ENCODE results near the gene WASF3. TPM values are rescaled to one million over a fixed set of nuclear protein-coding genes. Genes with fewer than 3 reads are reported as not detected.
A peak's percentile ranks its signal among the peaks of the same experiment; 100 is the strongest.

The WASF3 gene
- total RNA-seq, 4 donors from 2014 or later, result 0.75 to 4.9 (median 2.3) TPM

GRCh38 chr13:26623125-26623524 lies 65.6 kb downstream of the WASF3 start:
- intact Hi-C loops (cut with DNase I; ENCODE audit: low total_unique reads), result no loop called here
- H3K4me1 ChIP-seq, result peaks cover 0 to 20% (median 4%) of the 10 kb centered on the region in 4 donors
- no peaks in the 10 kb centered on the region for H3K27me3 ChIP-seq
- TF ChIP-seq POLR2AphosphoS5 (IDR thresholded peaks at IDR 0.05) (no peak), EP300 (IDR thresholded peaks at IDR 0.05; ENCODE audit: low read depth) (no peak), POLR2A (IDR thresholded peaks at IDR 0.05) (no peak), CTCF (IDR thresholded peaks at IDR 0.05) (no peak)
- WGBS, 2 donors (ENCODE audit: low coverage in 1 of 2), result 68% methylated on average over 3 of the region's 3 CpGs; no CpG with 5 or more reads in 1 of the 2 donors
- H3K36me3 ChIP-seq, result no peaks in the 10 kb centered on the region
- in situ Hi-C loops (cut with MboI; ENCODE audit: low pct_ligation_motif_present in 1 of 4, low pct_unique_long_range_greater_than_20kb in 1 of 4, low sequenced_read_pairs in 3 of 4), result no loop called here
- H3K4me3 ChIP-seq, result no peak overlapping the region
- H3K9me3 ChIP-seq, result peaks cover 19 to 23% of the 10 kb centered on the region in 2 donors
- DNase-seq, result no peak
- H3K27ac ChIP-seq, result no peak overlapping the region

GRCh38 chr13:26624572-26624971 lies 67.1 kb downstream of the WASF3 start:
- Histone ChIP-seq H3K27me3 (no peaks in the 10 kb centered on the region), H3K27ac (no peak overlapping the region), H3K4me1 (peaks cover 0 to 20% (median 4%) of the 10 kb centered on the region in 4 donors), H3K4me3 (no peak overlapping the region), H3K36me3 (no peaks in the 10 kb centered on the region), H3K9me3 (peaks cover 19 to 23% of the 10 kb centered on the region in 2 donors)
- in situ Hi-C loops (cut with MboI; ENCODE audit: low pct_ligation_motif_present in 1 of 4, low pct_unique_long_range_greater_than_20kb in 1 of 4, low sequenced_read_pairs in 3 of 4), result no loop called here
- TF ChIP-seq POLR2AphosphoS5 (IDR thresholded peaks at IDR 0.05), result no peak
- TF ChIP-seq EP300 (IDR thresholded peaks at IDR 0.05; ENCODE audit: low read depth), result no peak
- no peak for TF ChIP-seq POLR2A (IDR thresholded peaks at IDR 0.05)
- no peak for TF ChIP-seq CTCF (IDR thresholded peaks at IDR 0.05)
- no peak for DNase-seq
- 93 to 100% methylated on average over 1 of the region's 1 CpG for WGBS, 2 donors (ENCODE audit: low coverage in 1 of 2)
- intact Hi-C loops (cut with DNase I; ENCODE audit: low total_unique reads), result no loop called here

GRCh38 chr13:26626271-26626670 lies 68.8 kb downstream of the WASF3 start:
- no peak overlapping the region for H3K4me3 ChIP-seq
- TF ChIP-seq POLR2A (IDR thresholded peaks at IDR 0.05), result no peak
- no peak for TF ChIP-seq CTCF (IDR thresholded peaks at IDR 0.05)
- no peak for TF ChIP-seq EP300 (IDR thresholded peaks at IDR 0.05; ENCODE audit: low read depth)
- TF ChIP-seq POLR2AphosphoS5 (IDR thresholded peaks at IDR 0.05), result no peak
- DNase-seq, result no peak
- intact Hi-C loops (cut with DNase I; ENCODE audit: low total_unique reads) (no loop called here), in situ Hi-C loops (cut with MboI; ENCODE audit: low pct_ligation_motif_present in 1 of 4, low pct_unique_long_range_greater_than_20kb in 1 of 4, low sequenced_read_pairs in 3 of 4) (no loop called here)
- peaks cover 0 to 12% (median 3%) of the 10 kb centered on the region in 4 donors for H3K4me1 ChIP-seq
- H3K27ac ChIP-seq, result no peak overlapping the region
- 94 to 100% methylated on average over 2 of the region's 2 CpGs for WGBS, 2 donors (ENCODE audit: low coverage in 1 of 2)
- H3K36me3 ChIP-seq, result no peaks in the 10 kb centered on the region
- H3K9me3 ChIP-seq, result peaks cover 19 to 23% of the 10 kb centered on the region in 2 donors
- H3K27me3 ChIP-seq, result no peaks in the 10 kb centered on the region

- TF ChIP-seq CTCF (IDR thresholded peaks at IDR 0.05) (peak in 2 of 5 experiments; percentile 9 to 17), POLR2A (IDR thresholded peaks at IDR 0.05) (no peak), EP300 (IDR thresholded peaks at IDR 0.05; ENCODE audit: low read depth) (no peak), POLR2AphosphoS5 (IDR thresholded peaks at IDR 0.05) (no peak)
- 94% methylated on average over 8 of the region's 8 CpGs; no CpG with 5 or more reads in 1 of the 2 donors for WGBS, 2 donors (ENCODE audit: low coverage in 1 of 2)
- Histone ChIP-seq H3K27ac (no peak overlapping the region), H3K4me1 (no peaks in the 10 kb centered on the region), H3K36me3 (no peaks in the 10 kb centered on the region), H3K4me3 (no peak overlapping the region), H3K27me3 (no peaks in the 10 kb centered on the region), H3K9me3 (peaks cover 16 to 18% of the 10 kb centered on the region in 2 donors)
- intact Hi-C loops (cut with DNase I; ENCODE audit: low total_unique reads) (no loop called here), in situ Hi-C loops (cut with MboI; ENCODE audit: low pct_ligation_motif_present in 1 of 4, low pct_unique_long_range_greater_than_20kb in 1 of 4, low sequenced_read_pairs in 3 of 4) (no loop called here)
- peak; percentile 11 for DNase-seq
Measured at GRCh38 chr13:26628706-26629105, 71.2 kb downstream of the WASF3 start.

Measured in transverse colon (tissue), 4 donors.